ENCODE data around the gene AUTS2. TPM values are rescaled to one million over a fixed set of nuclear protein-coding genes. Genes with fewer than 3 reads are reported as not detected.

Gene AUTS2
- polyA plus RNA-seq, 3 donors = 0.08 to 0.35 TPM; not detected in 1

DNA sequence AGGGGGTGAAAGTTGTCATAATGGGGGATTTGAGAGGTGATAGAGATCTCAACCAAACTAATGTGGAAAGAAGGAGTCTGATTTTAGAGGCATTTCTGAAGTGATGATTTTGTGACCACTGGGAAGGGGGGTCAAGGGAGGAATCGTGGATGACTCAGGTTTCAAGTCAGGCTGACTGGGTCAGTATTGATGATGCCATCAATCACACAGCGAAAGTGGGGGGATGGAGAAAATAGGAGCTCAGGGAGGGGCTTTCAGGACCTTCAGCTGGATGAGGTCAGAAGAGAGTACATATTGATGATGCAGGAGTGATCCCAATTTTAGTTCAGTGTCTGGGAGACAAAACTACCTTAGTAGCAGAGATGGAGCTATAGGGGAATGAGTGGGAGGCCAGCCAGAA is 852.5 kb downstream of the AUTS2 start:
- Histone ChIP-seq H3K27me3 (ENCODE audit: control insufficient read depth in 2 of 2, insufficient read depth in 2 of 2, low read length in 2 of 2) (no peaks in the 10 kb centered on the region), H3K27ac (ENCODE audit: low read depth in 1 of 2, low read length in 2 of 2) (no peak overlapping the region), H2AFZ (ENCODE audit: insufficient read depth, low read depth, low read length, poor library complexity, severe bottlenecking) (no peak overlapping the region), H3K4me1 (ENCODE audit: control insufficient read depth in 1 of 2, insufficient read depth in 2 of 2, low read length in 2 of 2) (no peaks in the 10 kb centered on the region), H4K20me1 (ENCODE audit: insufficient read depth, low read length) (no peaks in the 10 kb centered on the region), H3K79me2 (ENCODE audit: insufficient read depth, low read length) (no peaks in the 10 kb centered on the region), H3K9ac (ENCODE audit: insufficient read depth, low read length, poor library complexity, severe bottlenecking) (no peak overlapping the region), H3K4me2 (replicated peaks; ENCODE audit: extremely low read depth, low read length, poor library complexity, severe bottlenecking) (no peak overlapping the region), H3K4me3 (replicated peaks in 1 of 3; ENCODE audit: low read depth in 2 of 3, low read length in 3 of 3) (no peak overlapping the region), H3K36me3 (replicated peaks in 1 of 2; ENCODE audit: control insufficient read depth in 1 of 2, insufficient read depth in 2 of 2, low read length in 2 of 2) (no peaks in the 10 kb centered on the region), H3K9me3 (replicated peaks in 1 of 2; ENCODE audit: control insufficient read depth in 1 of 2, insufficient read depth in 1 of 2, low read length in 2 of 2) (peaks cover 0 to 4% of the 10 kb centered on the region in 2 donors)
- WGBS (ENCODE audit: insufficient coverage) = 85% methylated on average over 2 of the region's 2 CpGs
- Mint-ChIP-seq H3K4me3 (no peak overlapping the region), H3K9me3 (peaks cover 0 to 5% (median 0%) of the 10 kb centered on the region in 7 donors), H3K27me3 (ENCODE audit: low read depth in 3 of 3) (no peaks in the 10 kb centered on the region), H3K4me1 (no peaks in the 10 kb centered on the region), H3K27ac (no peak overlapping the region), H3K36me3 (no peaks in the 10 kb centered on the region)
- intact Hi-C loops (cut with micrococcal nuclease) = no loop called here
- DNase-seq = no peak
- TF ChIP-seq, protein P1, sequence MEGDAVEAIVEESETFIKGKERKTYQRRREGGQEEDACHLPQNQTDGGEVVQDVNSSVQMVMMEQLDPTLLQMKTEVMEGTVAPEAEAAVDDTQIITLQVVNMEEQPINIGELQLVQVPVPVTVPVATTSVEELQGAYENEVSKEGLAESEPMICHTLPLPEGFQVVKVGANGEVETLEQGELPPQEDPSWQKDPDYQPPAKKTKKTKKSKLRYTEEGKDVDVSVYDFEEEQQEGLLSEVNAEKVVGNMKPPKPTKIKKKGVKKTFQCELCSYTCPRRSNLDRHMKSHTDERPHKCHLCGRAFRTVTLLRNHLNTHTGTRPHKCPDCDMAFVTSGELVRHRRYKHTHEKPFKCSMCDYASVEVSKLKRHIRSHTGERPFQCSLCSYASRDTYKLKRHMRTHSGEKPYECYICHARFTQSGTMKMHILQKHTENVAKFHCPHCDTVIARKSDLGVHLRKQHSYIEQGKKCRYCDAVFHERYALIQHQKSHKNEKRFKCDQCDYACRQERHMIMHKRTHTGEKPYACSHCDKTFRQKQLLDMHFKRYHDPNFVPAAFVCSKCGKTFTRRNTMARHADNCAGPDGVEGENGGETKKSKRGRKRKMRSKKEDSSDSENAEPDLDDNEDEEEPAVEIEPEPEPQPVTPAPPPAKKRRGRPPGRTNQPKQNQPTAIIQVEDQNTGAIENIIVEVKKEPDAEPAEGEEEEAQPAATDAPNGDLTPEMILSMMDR (IDR thresholded peaks at IDR 0.05) = no peak

GRCh38 chr7:70455925-70456324 is 857.6 kb downstream of the AUTS2 start:
- Histone ChIP-seq H3K4me1 (ENCODE audit: control insufficient read depth in 1 of 2, insufficient read depth in 2 of 2, low read length in 2 of 2) (no peaks in the 10 kb centered on the region), H3K27ac (ENCODE audit: low read depth in 1 of 2, low read length in 2 of 2) (no peak overlapping the region), H4K20me1 (ENCODE audit: insufficient read depth, low read length) (no peaks in the 10 kb centered on the region), H3K79me2 (ENCODE audit: insufficient read depth, low read length) (no peaks in the 10 kb centered on the region), H2AFZ (ENCODE audit: insufficient read depth, low read depth, low read length, poor library complexity, severe bottlenecking) (no peak overlapping the region), H3K9me3 (replicated peaks in 1 of 2; ENCODE audit: control insufficient read depth in 1 of 2, insufficient read depth in 1 of 2, low read length in 2 of 2) (no peaks in the 10 kb centered on the region), H3K4me3 (replicated peaks in 1 of 3; ENCODE audit: low read depth in 2 of 3, low read length in 3 of 3) (no peak overlapping the region), H3K36me3 (replicated peaks in 1 of 2; ENCODE audit: control insufficient read depth in 1 of 2, insufficient read depth in 2 of 2, low read length in 2 of 2) (no peaks in the 10 kb centered on the region), H3K9ac (ENCODE audit: insufficient read depth, low read length, poor library complexity, severe bottlenecking) (no peak overlapping the region), H3K27me3 (ENCODE audit: control insufficient read depth in 2 of 2, insufficient read depth in 2 of 2, low read length in 2 of 2) (no peaks in the 10 kb centered on the region), H3K4me2 (replicated peaks; ENCODE audit: extremely low read depth, low read length, poor library complexity, severe bottlenecking) (no peak overlapping the region)
- peaks cover 0 to 2% (median 0%) of the 10 kb centered on the region in 3 donors for H3K27me3 Mint-ChIP-seq (ENCODE audit: low read depth in 3 of 3)
- H3K36me3 Mint-ChIP-seq = no peaks in the 10 kb centered on the region
- WGBS (ENCODE audit: insufficient coverage) = 57% methylated on average over 2 of the region's 2 CpGs
- no peak overlapping the region for H3K4me3 Mint-ChIP-seq
- H3K27ac Mint-ChIP-seq = no peak overlapping the region
- intact Hi-C loops (cut with micrococcal nuclease) = no loop called here
- H3K4me1 Mint-ChIP-seq = no peaks in the 10 kb centered on the region
- TF ChIP-seq, protein P1 (IDR thresholded peaks at IDR 0.05) = no peak
- no peak for DNase-seq
- H3K9me3 Mint-ChIP-seq = peaks cover 0 to 4% (median 2%) of the 10 kb centered on the region in 7 donors

All from CD14-positive monocyte (primary cell).